HepG2 (cell line): Measurements from ENCODE around the gene MAP3K3. TPM values are rescaled to one million over a fixed set of nuclear protein-coding genes. Genes with fewer than 3 reads are reported as not detected.
A peak's percentile ranks its signal among the peaks of the same experiment; 100 is the strongest.

Experiments
- ATAC-seq: fragments of 200-7000 bp; cut with Tn5 transposase; 3 replicates; pipeline ENCODE4 v1.9.1; 2020; ENCODE audit warnings: mild to moderate bottlenecking, moderate library complexity
- BruUV-seq: library from RNA; stranded (reverse); fragments of 400-500 nt; replicated peaks from 2 replicates; lab custom pipeline; 2021; lab: Mats Ljungman, UMichigan
- CTCF ChIA-PET: fragments of 300-600 bp; formaldehyde crosslinking; extraction: SDS; loops from one replicate; lab custom pipeline; 2021; ENCODE audit warnings: low total read pairs, inconsistent platforms, low intra/inter-chr PET ratio; lab: Yijun Ruan, JAX
- POLR2A ChIA-PET: fragments of 350-600 bp; sonication (Branson Sonifier 250); formaldehyde crosslinking; loops from one replicate; lab custom pipeline; 2020; ENCODE audit warnings: antibody characterized with exemption, inconsistent platforms; lab: Yijun Ruan, JAX
- DNase-seq: peaks from one replicate; pipeline ENCODE4 v3.0.0-alpha.2; 2015; ENCODE audit warnings: low spot score
- FAIRE-seq: peaks from 3 replicates; lab custom pipeline; 2011; peaks lifted over from hg19 to GRCh38; lab: Jason Lieb, UNC
- H2AFZ ChIP-seq: one replicate; pipeline ENCODE4 v1.6.1; 2011; ENCODE audit warnings: low read length, inconsistent platforms
- H3K27ac ChIP-seq: fragments of 300-600 bp; 3 replicates; pipeline ENCODE4 v1.8.0; 2011; ENCODE audit warnings: mixed run types, mild to moderate bottlenecking, mixed read lengths, low read length, inconsistent platforms; ENCODE audit not compliant: insufficient read depth; ENCODE audit errors: extremely low read length
- H3K27me3 ChIP-seq, 2 experiments: fragments of 200-600 bp in 1 of 2; 2 replicates in 1 of 2; 3 replicates in 1 of 2; pipeline versions ENCODE4 v1.6.0 to v1.8.0; 2011; ENCODE audit warnings: low read length in 2 of 2, mild to moderate bottlenecking in 2 of 2, moderate library complexity in 2 of 2, inconsistent platforms in 1 of 2; ENCODE audit not compliant: insufficient read depth in 2 of 2, control insufficient read depth in 1 of 2
- H3K36me3 ChIP-seq, 2 experiments: fragments of 200-600 bp in 1 of 2; replicated peaks in 1 of 2; 2 replicates in 1 of 2; 3 replicates in 1 of 2; pipeline versions ENCODE4 v1.5.1 to v1.8.0; 2011; ENCODE audit warnings: low read length in 2 of 2, inconsistent platforms in 1 of 2; ENCODE audit not compliant: insufficient read depth in 2 of 2, control insufficient read depth in 1 of 2
- H3K4me1 ChIP-seq: 2 replicates; pipeline ENCODE4 v1.5.1; 2012; ENCODE audit warnings: low read length, inconsistent platforms; ENCODE audit not compliant: insufficient read depth
- H3K4me2 ChIP-seq: 2 replicates; pipeline ENCODE4 v1.6.0; 2011; ENCODE audit warnings: low read depth, low read length, inconsistent platforms
- H3K4me3 ChIP-seq, 3 experiments: fragments of 200-600 bp in 1 of 3; sonication (generic), shearing (Covaris generic) in 1 of 3; replicated peaks in 1 of 3; 2 replicates each; pipeline ENCODE4 v1.5.1; 2011 to 2016; ENCODE audit warnings: low read length in 3 of 3, inconsistent platforms in 2 of 3, low read depth in 2 of 3, mild to moderate bottlenecking in 2 of 3, control low read depth in 1 of 3, mixed read lengths in 1 of 3; ENCODE audit not compliant: insufficient read depth in 1 of 3
- H3K79me2 ChIP-seq: one replicate; pipeline ENCODE4 v1.6.1; 2011; ENCODE audit warnings: low read length, inconsistent platforms; ENCODE audit not compliant: insufficient read depth
- H3K9ac ChIP-seq: 2 replicates; pipeline ENCODE4 v1.6.0; 2011; ENCODE audit warnings: mild to moderate bottlenecking, low read depth, low read length, inconsistent platforms; ENCODE audit not compliant: insufficient read depth
- H3K9me3 ChIP-seq: 2 replicates; pipeline ENCODE4 v1.5.1; 2012; ENCODE audit warnings: mild to moderate bottlenecking, low read length
- H4K20me1 ChIP-seq: 2 replicates; pipeline ENCODE4 v1.6.0; 2011; ENCODE audit warnings: inconsistent platforms, mild to moderate bottlenecking, low read length, moderate library complexity; ENCODE audit not compliant: insufficient read depth
- NFYC ChIP-seq: IDR thresholded peaks from 2 replicates; pipeline ENCODE4 v1.6.1; 2016; ENCODE audit warnings: missing genetic modification reagents, missing compliant biosample characterization
- THAP9 ChIP-seq: sonication (generic); formaldehyde crosslinking; IDR thresholded peaks from 2 replicates; pipeline ENCODE4; 2020; ENCODE audit warnings: missing genetic modification reagents, mild to moderate bottlenecking, borderline replicate concordance
- ZNF501 ChIP-seq: sonication (generic); formaldehyde crosslinking; IDR thresholded peaks from 2 replicates; pipeline ENCODE4 v1.5.1; 2020; ENCODE audit warnings: mild to moderate bottlenecking, moderate library complexity, missing genetic modification reagents
- ZNF557 ChIP-seq: sonication (generic); formaldehyde crosslinking; IDR thresholded peaks from 2 replicates; pipeline ENCODE4 v1.4.0; 2020; ENCODE audit warnings: missing genetic modification reagents
- WGBS: methylation state at CpG from one replicate; pipeline ENCODE4 v1.1.6; 2017; ENCODE audit warnings: low lambda C conversion rate; 5-methylcytosine and 5-hydroxymethylcytosine counted together
- in situ Hi-C: cut with HindIII; loops from 2 replicates; pipeline ENCODE4 v1.10.0; 2017; ENCODE audit warnings: low pct_unique_long_range_greater_than_20kb; ENCODE audit not compliant: extremely low pct_ligation_motif_present
- intact Hi-C: fragments of 100-400 bp; cut with micrococcal nuclease; formaldehyde crosslinking; loops from one replicate; pipeline ENCODE4 v1.10.0; 2022; ENCODE audit not compliant: unreplicated experiment
- polyA plus RNA-seq, 8 experiments: library from polyadenylated mRNA; depleted of rRNA in 3 of 8; stranded (reverse) in 7 of 8; unstranded in 1 of 8; fragments of >200 nt; fragmentation: Illumina TruSeq in 4 of 8; extraction: Trizol in 4 of 8; gene quantifications; 2 replicates each; pipeline versions ENCODE4 v1.2.1 to v1.2.3, GENCODE V29; 2011 to 2016; ENCODE audit warnings: low read depth in 4 of 8, missing spikeins in 1 of 8, mixed read lengths in 1 of 8; ENCODE audit not compliant: insufficient read depth in 1 of 8
- total RNA-seq, 5 experiments: library from RNA; depleted of rRNA; stranded (reverse); fragments of >200 nt; fragmentation: Illumina TruSeq; extraction: Trizol; gene quantifications; 2 replicates each; pipeline ENCODE4 v1.2.3, GENCODE V29; 2016; ENCODE audit warnings: low read depth in 1 of 5
- TF ChIP-seq, protein P1 (sequence below): sonication (generic); formaldehyde crosslinking; IDR thresholded peaks from 2 replicates; pipeline ENCODE4 v1.8.0; 2022; ENCODE audit warnings: low read depth, missing genetic modification reagents

Gene MAP3K3
- total and polyA plus RNA-seq, 2 of the 13 experiments (the other 11 are each of a cell fraction or from before 2014, with no cell fraction given), result 17.7 to 21.8 TPM

DNA sequence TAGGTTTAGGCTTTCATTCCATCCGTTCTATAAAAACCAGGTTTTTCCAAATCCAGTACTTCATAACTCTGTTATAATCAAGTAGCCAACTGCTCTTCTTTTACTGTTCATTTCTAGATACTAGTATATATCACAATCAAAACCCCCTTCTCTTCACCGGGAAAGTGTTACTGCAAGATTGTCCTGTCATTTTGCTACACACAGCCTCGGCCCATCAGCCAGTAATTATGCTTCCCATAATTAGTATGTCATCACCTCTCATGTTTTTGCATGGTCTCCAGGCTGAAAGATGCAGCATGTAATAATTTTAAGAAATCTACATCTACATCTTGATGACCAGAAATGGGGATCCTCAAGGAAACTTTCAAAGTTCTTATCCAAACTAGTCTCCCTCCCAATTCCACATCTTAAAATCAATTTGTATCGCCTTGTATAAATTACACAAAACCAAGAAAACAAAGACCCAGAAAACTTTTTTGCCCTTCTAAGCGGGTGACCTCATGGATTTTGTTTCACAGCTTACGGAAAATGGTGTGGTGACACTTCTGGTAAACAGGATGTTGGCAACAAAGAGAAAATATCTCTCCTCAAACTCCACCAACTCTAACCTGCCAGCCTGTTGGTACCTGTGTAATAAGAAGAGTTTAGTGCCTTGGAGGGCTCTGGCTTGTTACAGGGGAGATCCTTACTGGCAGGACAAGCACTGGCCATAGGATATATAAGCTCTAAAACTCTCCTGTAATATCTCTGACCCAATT, 12.2 kb upstream of the MAP3K3 start:
- Histone ChIP-seq H3K4me1 (no peaks in the 10 kb centered on the region), H3K4me3 (no peak overlapping the region), H3K27me3 (no peaks in the 10 kb centered on the region), H3K27ac (no peak overlapping the region), H4K20me1 (no peaks in the 10 kb centered on the region), H3K9ac (no peak overlapping the region), H3K79me2 (no peaks in the 10 kb centered on the region), H3K4me2 (no peak overlapping the region), H3K36me3 (peaks cover 23 to 36% of the 10 kb centered on the region in 2 experiments), H2AFZ (no peak overlapping the region), H3K9me3 (no peaks in the 10 kb centered on the region)
- ATAC-seq (no peak), DNase-seq (no peak), FAIRE-seq (no peak)
- ChIA-PET CTCF (no interaction called here), POLR2A (interaction anchor here (1.1 to 4.6 kb wide), 2 partner anchors 12 to 184 kb away, joined by 3 to 19 read pairs; partner anchors contain the start of gene MAP3K3)
- in situ Hi-C loops (loop anchor here (5.0 kb wide), 1 partner anchor 188 kb away; no protein-coding TSS in a partner anchor), intact Hi-C loops (loop anchor here (5.0 kb wide), 1 partner anchor 33 kb away; no protein-coding TSS in a partner anchor)
- TSS peak; percentile 7 for BruUV-seq
- no peak for TF ChIP-seq THAP9
- TF ChIP-seq NFYC (CRISPR knock-in tag), result no peak
- no peak for TF ChIP-seq ZNF557
- TF ChIP-seq, protein P1, sequence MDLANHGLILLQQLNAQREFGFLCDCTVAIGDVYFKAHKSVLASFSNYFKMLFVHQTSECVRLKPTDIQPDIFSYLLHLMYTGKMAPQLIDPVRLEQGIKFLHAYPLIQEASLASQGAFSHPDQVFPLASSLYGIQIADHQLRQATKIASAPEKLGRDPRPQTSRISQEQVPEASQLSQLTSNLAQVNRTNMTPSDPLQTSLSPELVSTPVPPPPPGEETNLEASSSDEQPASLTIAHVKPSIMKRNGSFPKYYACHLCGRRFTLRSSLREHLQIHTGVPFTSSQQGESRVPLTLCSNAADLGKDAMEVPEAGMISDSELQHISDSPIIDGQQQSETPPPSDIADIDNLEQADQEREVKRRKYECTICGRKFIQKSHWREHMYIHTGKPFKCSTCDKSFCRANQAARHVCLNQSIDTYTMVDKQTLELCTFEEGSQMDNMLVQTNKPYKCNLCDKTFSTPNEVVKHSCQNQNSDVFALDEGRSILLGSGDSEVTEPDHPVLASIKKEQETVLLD (CRISPR knock-in tag), result no peak
- TF ChIP-seq ZNF501 (CRISPR knock-in tag), result no peak
- WGBS, result 95% methylated on average over 6 of the region's 6 CpGs
